Uterus (tissue), 2 donors: ENCODE results near the gene TMBIM4.

Source experiments
- CTCF ChIP-seq, 4 experiments: fragments of 200-600 bp in 2 of 4; fragments of 450-650 bp in 2 of 4; sonication (generic) in 2 of 4; IDR thresholded peaks; one replicate each; pipeline ENCODE4 v1.5.1; 2016 to 2019; ENCODE audit warnings: antibody characterized with exemption in 4 of 4, mild to moderate bottlenecking in 2 of 4, moderate library complexity in 1 of 4
- POLR2A ChIP-seq, 2 donors: fragments of 450-650 bp; IDR thresholded peaks; one replicate each; pipeline ENCODE4 v1.6.1; 2016; ENCODE audit warnings: antibody characterized with exemption in 2 of 2, mild to moderate bottlenecking in 1 of 2, moderate library complexity in 1 of 2

- TF ChIP-seq CTCF (IDR thresholded peaks at IDR 0.05) (no peak), POLR2A (IDR thresholded peaks at IDR 0.05) (no peak)
Measured at GRCh38 chr12:66195242-66195641, 25.4 kb upstream of the TMBIM4 start.
